Measurements from ENCODE around the gene ACSF3.

The ACSF3 gene

GRCh38 chr16:89198417-89199240 lies 105.0 kb downstream of the ACSF3 start:
- in situ Hi-C loops (cut with MboI; ENCODE audit: low sequenced_read_pairs) = no loop called here

- in situ Hi-C loops (cut with MboI; ENCODE audit: low sequenced_read_pairs) = no loop called here
These were observed 105.8 kb downstream of the ACSF3 start for GRCh38 chr16:89199241-89200123.

GRCh38 chr16:89200124-89200849 lies 106.6 kb downstream of the ACSF3 start, which contains the start of gene SLC22A31:
Gene SLC22A31 (minus strand): TSS chr16:89200537. CDS start chr16:89200501, 36 bp downstream.
- in situ Hi-C loops (cut with MboI; ENCODE audit: low sequenced_read_pairs) = no loop called here

- in situ Hi-C loops (cut with MboI; ENCODE audit: low sequenced_read_pairs) = no loop called here
These were observed 107.3 kb downstream of the ACSF3 start for GRCh38 chr16:89200850-89201411.

- in situ Hi-C loops (cut with MboI; ENCODE audit: low sequenced_read_pairs) = no loop called here
These were observed 108.1 kb downstream of the ACSF3 start for GRCh38 chr16:89201439-89202377.

- in situ Hi-C loops (cut with MboI; ENCODE audit: low sequenced_read_pairs) = no loop called here
These were observed 109.0 kb downstream of the ACSF3 start for GRCh38 chr16:89202422-89203215.
